Keratinocyte (primary cell): ENCODE data around the gene EGFLAM.

Source experiments
- CTCF ChIP-seq, 3 experiments: IDR thresholded peaks in 1 of 3; conservative IDR thresholded peaks in 1 of 3; optimal IDR thresholded peaks in 1 of 3; 2 replicates in 2 of 3; 3 replicates in 1 of 3; pipeline versions ENCODE3 to v1.5.1; 2011; ENCODE audit warnings: low read length in 3 of 3, mild to moderate bottlenecking in 3 of 3, moderate library complexity in 2 of 3, control low read depth in 1 of 3, inconsistent platforms in 1 of 3; ENCODE audit not compliant: insufficient read depth in 2 of 3; ENCODE audit errors: extremely low read depth in 1 of 3
- EZH2 ChIP-seq: IDR thresholded peaks from one replicate; pipeline ENCODE4 v1.6.1; 2012; ENCODE audit warnings: inconsistent platforms, mild to moderate bottlenecking, low read length, moderate library complexity

GRCh38 chr5:38211354-38211710 lies 47.0 kb upstream of the EGFLAM start:
- no peak for TF ChIP-seq CTCF (optimal IDR thresholded peaks at IDR 0.05 in 1 of 3, IDR thresholded peaks at IDR 0.05 in 1 of 3, conservative IDR thresholded peaks at IDR 0.05 in 1 of 3; ENCODE audit: extremely low read depth in 1 of 3, insufficient read depth in 2 of 3, low read length in 3 of 3)
- no peak for TF ChIP-seq EZH2
